Measurements from ENCODE around the gene PCSK6.
"Not testable (repeated sequence)": the region's sequence is repeated elsewhere in the genome, so short reads cannot be mapped to it uniquely, and the experiment has no call there.

Gene PCSK6

GRCh38 chr15:101287342-101287741, 202.2 kb downstream of the PCSK6 start:
- not testable (repeated sequence) for DNase-seq (ENCODE audit: low read depth in 2 of 2, low spot score in 1 of 2)

GRCh38 chr15:101286471-101287114, 202.9 kb downstream of the PCSK6 start:
- no peak for DNase-seq (ENCODE audit: low read depth in 2 of 2, low spot score in 1 of 2)

- DNase-seq (ENCODE audit: low read depth in 2 of 2, low spot score in 1 of 2): no peak
Measured at GRCh38 chr15:101283931-101284330, 205.6 kb downstream of the PCSK6 start.

GRCh38 chr15:101280007-101280406, 209.5 kb downstream of the PCSK6 start:
- no peak for DNase-seq (ENCODE audit: low read depth in 2 of 2, low spot score in 1 of 2)

- no peak for DNase-seq (ENCODE audit: low read depth in 2 of 2, low spot score in 1 of 2)
Measured at GRCh38 chr15:101277943-101278564, 211.5 kb downstream of the PCSK6 start.

- peak; percentile 73 for DNase-seq (ENCODE audit: low read depth in 2 of 2, low spot score in 1 of 2)
Measured at GRCh38 chr15:101277038-101277822, 212.3 kb downstream of the PCSK6 start, which contains the start of gene SELENOS. Gene SELENOS, minus strand, starts transcription at chr15:101277485. Its CDS starts 68 bp downstream, at chr15:101277417.

- DNase-seq (ENCODE audit: low read depth in 2 of 2, low spot score in 1 of 2): no peak
Measured at GRCh38 chr15:101276501-101277037, 212.9 kb downstream of the PCSK6 start.

GRCh38 chr15:101275018-101275417, 214.5 kb downstream of the PCSK6 start:
- DNase-seq (ENCODE audit: low read depth in 2 of 2, low spot score in 1 of 2): no peak

- no peak for DNase-seq (ENCODE audit: low read depth in 2 of 2, low spot score in 1 of 2)
Measured at GRCh38 chr15:101273534-101273933, 216.0 kb downstream of the PCSK6 start.

- DNase-seq (ENCODE audit: low read depth in 2 of 2, low spot score in 1 of 2): no peak
Measured at GRCh38 chr15:101272584-101272983, 216.9 kb downstream of the PCSK6 start.

- DNase-seq (ENCODE audit: low read depth in 2 of 2, low spot score in 1 of 2): no peak
Measured at GRCh38 chr15:101269479-101270223, 219.9 kb downstream of the PCSK6 start.

- DNase-seq (ENCODE audit: low read depth in 2 of 2, low spot score in 1 of 2): no peak
Measured at GRCh38 chr15:101267320-101268104, 222.0 kb downstream of the PCSK6 start.

- DNase-seq (ENCODE audit: low read depth in 2 of 2, low spot score in 1 of 2): no peak
Measured at GRCh38 chr15:101266787-101267186, 222.7 kb downstream of the PCSK6 start.

- DNase-seq (ENCODE audit: low read depth in 2 of 2, low spot score in 1 of 2): no peak
Measured at GRCh38 chr15:101266034-101266433, 223.5 kb downstream of the PCSK6 start.

- no peak for DNase-seq (ENCODE audit: low read depth in 2 of 2, low spot score in 1 of 2)
Measured at GRCh38 chr15:101264911-101265641, 224.4 kb downstream of the PCSK6 start.

GRCh38 chr15:101264011-101264410, 225.5 kb downstream of the PCSK6 start:
- DNase-seq (ENCODE audit: low read depth in 2 of 2, low spot score in 1 of 2): no peak

GRCh38 chr15:101262551-101262950, 227.0 kb downstream of the PCSK6 start:
- no peak for DNase-seq (ENCODE audit: low read depth in 2 of 2, low spot score in 1 of 2)

- no peak for DNase-seq (ENCODE audit: low read depth in 2 of 2, low spot score in 1 of 2)
Measured at GRCh38 chr15:101258238-101259144, 231.0 kb downstream of the PCSK6 start.

- DNase-seq (ENCODE audit: low read depth in 2 of 2, low spot score in 1 of 2): no peak
Measured at GRCh38 chr15:101256757-101257156, 232.8 kb downstream of the PCSK6 start.
